NCI-H82 treated with DMSO at 0.1 percent for 48 hours (cell line): ENCODE data around the gene EPHB2.
"Not testable (repeated sequence)": the region's sequence is repeated elsewhere in the genome, so short reads cannot be mapped to it uniquely, and the experiment has no call there.

Experiments used
- DNase-seq: peaks from one replicate; lab custom pipeline; 2025; ENCODE audit not compliant: unreplicated experiment; lab: John Stamatoyannopoulos, UW

Gene EPHB2

DNA sequence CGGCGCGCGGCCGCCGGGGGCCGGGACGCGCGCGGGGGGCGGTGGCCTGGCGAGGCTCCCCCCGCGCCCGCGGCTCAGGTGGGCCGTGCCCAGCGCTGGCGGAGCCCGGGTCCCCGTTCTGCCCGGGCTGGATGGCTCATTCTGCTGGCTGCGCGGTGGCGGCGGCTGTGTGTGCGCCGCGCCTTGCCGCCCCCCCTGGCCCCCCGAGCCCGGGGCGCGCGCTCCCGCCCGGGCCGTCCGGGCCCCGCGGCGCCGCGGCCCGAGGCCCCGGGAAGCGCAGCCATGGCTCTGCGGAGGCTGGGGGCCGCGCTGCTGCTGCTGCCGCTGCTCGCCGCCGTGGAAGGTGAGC lies at the start of gene EPHB2:
TSS of gene EPHB2 (plus strand) at position 139 of the 349 bp plus-strand sequence. CDS start at position 283, 144 bp downstream.
- no peak for DNase-seq

DNA sequence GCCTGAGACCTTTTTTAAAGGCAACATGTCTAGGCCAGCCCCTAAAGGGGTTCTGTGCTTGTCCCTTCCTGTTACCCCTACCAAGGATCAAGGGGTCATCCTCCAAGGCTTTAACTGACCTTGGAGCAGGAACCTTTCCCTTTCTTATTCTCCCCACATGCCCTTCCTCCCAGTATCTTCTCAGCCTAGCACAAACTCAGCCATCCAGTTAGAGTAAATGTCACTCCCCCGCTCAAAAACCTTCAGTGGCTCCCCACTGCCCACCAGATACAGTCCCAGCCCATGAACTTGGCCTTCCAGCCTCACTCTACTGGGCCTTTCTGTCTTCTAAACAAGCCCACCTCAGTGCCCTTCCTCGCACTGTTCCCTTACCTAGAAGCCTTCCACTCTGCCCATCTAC lies 48.8 kb upstream of the EPHB2 start:
- DNase-seq = no peak

DNA sequence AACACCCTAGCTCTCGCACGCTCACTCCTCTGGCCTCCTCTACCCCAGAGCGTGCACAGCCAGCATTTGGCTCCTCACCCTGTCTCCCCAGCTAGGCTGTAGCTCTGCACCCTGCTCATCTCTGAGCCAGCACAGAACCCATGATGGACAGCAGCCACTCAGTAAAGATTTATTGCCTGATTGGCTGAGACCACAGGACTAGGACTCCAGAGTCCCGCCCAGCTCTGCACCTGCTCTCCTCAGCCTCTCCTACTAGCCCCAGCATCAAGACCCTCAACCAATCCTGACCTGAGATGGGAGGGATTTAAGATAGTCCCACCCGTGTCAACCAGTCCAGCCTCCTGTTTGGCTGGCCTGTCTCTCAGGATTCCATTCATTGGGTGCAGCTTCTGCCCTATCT lies 48.3 kb upstream of the EPHB2 start:
- peak; percentile 94 for DNase-seq

DNA sequence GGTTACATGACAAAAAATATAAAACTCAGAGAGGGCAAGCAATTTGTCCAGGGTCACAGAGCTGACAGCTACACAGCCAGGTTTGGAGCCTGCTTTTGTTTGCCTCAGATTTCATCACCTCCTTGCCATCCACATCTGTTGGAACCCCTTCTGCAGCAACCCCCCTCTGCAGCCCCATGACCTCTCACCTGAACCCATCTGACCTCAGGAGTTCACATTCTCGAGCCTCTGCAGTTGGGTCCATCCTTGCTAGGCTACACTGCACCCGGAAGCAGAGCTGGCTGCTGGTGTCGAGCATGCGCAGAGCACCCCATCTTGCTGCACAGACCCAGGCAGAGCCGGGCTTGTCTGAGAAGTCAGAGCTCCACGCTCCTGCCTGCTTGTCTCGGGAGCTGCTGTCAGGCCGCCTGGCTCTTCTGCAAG lies 47.6 kb upstream of the EPHB2 start:
- DNase-seq = no peak

DNA sequence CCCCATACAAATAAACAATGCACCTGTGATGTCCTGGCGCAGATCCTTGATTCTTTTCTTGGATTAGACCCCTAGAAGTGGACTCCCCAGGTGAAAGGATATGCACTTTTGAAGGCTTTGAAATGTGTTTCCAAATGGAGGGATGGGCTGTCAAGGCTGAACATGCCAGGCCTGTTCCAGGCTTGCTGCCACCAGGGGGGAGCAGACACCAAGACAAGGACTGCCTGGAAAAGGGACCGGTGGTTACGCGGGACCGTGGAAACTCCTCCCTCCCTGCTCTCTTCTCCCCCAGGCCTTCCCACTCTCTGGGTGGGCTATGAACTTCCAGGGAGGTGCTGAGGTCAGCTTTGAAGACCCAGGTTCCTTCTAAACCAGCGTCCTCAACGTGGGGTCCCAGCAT lies 44.9 kb upstream of the EPHB2 start:
- no peak for DNase-seq

DNA sequence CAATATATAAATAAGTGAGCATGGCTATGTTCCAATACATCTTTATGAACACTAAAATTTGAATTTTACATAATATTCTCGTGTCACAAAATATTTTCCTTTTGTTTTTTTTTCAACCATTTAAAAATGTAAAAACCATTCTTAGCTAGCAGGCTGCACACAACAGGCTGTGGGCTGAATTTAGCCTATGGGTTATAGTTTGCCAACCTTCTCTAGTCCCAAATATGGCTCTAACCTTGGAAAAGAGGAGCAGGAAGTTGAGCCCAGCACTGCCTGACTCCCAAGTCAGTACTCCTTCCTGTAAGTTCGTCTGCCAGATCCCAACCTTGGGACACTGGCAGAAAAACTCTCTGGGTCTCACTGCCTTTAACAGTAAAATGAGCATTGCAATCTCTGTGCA lies 44.2 kb upstream of the EPHB2 start:
- DNase-seq = no peak

GRCh38 chr1:22668840-22669239 lies 41.8 kb upstream of the EPHB2 start:
- DNase-seq = not testable (repeated sequence)

- no peak for DNase-seq
Observed at GRCh38 chr1:22670352-22670975, 40.2 kb upstream of the EPHB2 start.

- no peak for DNase-seq
Observed at GRCh38 chr1:22671999-22672398, 38.6 kb upstream of the EPHB2 start.

GRCh38 chr1:22673486-22674409 lies 36.9 kb upstream of the EPHB2 start:
- peak; percentile 72 for DNase-seq

- DNase-seq = no peak
Observed at GRCh38 chr1:22674410-22674749, 36.3 kb upstream of the EPHB2 start.

DNA sequence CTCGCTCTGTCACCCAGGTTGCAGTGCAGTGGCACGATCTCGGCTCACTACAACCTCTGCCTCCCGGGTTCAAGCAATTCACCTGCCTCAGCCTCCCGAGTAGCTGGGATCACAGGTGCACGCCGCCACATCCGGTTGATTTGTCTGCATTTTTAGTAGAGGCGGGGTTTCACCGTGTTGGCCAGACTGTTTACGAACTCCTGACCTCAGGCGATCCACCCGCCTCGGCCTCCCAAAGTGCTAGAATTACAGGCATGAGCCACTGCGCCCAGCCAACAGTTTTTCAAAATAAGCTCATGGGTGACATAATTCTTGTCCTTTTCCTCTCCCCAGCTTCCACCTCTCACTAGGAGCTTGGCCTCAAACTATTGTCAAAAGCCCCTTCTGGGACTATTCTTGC lies 34.5 kb upstream of the EPHB2 start:
- not testable (repeated sequence) for DNase-seq

DNA sequence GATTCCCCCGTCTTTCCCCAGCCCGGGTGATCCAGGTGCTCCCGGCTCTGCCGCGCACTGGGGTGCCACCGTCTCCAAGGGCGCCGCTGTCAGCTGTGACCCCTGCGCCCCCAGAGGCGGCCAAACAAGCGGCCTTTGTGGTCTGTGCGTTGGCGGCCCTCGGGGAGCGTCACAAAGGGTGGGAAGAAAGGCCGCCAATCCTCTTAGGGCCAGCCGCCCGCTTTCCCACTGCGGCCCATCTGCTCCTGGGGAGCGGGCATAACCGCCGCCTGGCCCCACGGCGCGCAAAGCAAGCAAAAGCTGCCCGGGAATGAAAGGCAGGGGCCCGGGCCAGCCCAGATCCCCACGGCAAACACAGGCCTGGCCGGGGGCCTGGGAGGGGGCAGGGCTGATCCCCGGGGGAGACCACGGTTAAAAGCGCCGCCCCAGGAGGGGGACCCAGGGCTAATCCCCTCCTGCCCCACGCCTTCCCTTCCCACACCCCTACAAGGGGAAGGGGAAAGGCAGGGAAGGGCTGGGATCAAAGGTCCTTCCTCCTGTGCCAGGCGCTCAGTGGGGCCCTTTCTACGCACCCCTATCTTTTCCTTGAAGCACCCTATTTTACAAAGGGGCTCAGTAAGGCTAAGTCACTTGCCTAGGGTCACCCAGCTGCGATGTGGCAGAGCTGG lies 33.6 kb upstream of the EPHB2 start:
- peak; percentile 54 for DNase-seq

DNA sequence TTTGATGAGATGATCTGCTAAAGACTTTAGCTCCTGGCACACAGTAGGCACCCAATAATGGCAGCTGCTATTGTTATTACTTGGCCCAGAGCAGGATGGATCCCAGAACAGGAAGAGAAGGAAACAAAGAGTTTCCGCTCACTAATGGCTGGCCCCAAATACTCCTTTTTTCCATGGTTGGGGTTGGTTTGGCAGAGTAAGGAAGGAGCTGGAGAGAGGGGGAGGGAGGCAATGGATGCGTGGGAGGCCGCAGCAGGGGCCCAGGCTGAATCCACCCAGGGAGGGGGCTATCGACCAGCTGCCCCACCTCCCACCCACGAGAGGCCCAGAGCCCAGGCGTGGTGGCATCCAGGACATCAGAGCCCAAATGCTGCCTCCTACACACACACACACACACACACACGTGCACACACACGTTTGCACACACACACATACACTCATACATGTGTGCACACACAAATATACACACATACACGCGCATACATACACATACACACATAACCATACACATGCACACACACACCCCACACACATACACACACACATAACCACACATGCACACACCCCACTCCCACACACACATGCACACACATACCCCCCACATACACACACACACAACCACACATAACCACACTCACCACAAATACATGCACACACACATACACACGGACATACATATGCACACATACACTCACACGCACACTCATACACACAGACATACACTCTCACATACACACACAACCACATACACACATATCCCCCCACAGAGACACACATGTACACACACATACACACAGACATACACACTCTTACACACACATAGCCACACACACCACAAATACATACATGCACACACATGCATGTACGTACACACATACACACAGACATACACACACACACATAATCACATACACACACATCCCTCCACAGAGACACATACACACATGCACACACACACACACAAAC lies 32.4 kb upstream of the EPHB2 start:
- DNase-seq = no peak

DNA sequence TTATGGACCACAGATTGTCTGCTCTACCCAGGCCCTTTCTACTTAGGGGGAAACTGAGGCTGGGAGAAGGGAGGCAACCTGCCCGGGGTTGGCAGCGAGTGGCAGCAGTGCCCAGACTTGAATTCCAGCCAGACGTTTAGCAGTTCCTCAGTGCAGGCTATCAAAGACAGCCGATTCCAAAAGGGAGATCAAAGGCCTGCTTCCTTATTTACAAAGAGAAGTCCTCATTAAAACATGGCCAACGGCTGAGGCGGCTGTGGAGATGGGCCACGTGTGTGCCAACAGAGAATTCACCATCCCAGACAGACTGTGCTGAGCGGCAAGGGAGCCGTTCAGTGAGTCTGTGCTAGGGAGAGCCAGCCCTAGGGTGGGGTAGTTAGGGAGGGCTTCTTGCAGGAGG lies 29.9 kb upstream of the EPHB2 start:
- no peak for DNase-seq

DNA sequence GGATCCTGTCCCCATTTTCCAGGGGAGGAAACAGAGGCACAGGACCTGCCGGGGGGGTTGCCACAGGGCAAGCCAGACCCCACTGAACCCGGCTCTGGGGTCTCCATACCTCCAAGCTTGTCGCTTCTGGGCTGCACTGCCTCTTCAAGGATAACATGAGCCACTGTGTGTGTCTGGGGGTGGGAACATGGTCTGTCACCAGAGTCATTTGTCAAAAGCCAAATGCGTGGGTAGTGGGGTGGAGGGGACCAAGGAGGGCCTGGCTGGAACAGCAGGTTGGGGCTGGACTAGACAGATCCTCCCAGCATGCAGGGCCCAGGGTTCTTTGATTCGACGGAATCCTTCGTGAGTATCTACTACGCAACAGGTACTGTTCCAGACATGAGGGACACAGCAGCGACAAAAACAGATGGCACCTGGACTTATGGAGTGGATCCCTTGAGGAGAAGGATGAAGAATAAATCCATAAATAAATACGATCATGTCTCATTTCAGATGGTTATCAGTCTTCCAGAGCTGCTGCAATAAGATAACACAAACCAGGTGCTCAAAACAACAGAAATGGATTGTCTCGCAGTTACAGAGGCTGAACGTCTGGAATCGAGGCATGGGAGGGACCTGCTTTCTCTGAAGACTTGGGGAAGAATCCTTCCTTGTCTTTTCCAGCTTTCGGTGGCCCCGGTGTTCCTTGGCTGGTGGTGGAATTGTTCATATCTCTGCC lies 28.9 kb upstream of the EPHB2 start:
- DNase-seq = no peak

- no peak for DNase-seq
Observed at GRCh38 chr1:22683547-22683946, 27.1 kb upstream of the EPHB2 start.

GRCh38 chr1:22685591-22686059 lies 25.0 kb upstream of the EPHB2 start:
- no peak for DNase-seq

DNA sequence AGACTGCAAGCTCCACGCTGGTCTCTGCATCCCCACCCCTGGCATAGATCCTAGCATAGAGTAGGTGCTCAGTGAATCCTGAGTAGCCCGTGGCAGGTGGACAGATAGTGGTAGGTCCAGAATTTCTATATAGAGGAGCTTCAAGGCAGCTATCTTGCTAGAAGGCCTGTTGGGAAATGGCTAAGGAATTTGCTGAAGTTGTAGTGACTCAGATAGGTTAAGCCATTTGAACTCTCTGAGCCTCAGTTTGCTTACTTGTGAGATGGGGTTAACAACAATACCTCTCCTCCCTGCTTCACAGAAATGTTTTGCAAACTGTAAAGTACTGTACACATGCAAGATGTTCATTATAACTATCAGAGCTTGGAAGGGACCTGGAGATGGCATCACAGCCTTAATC lies 23.4 kb upstream of the EPHB2 start:
- no peak for DNase-seq

DNA sequence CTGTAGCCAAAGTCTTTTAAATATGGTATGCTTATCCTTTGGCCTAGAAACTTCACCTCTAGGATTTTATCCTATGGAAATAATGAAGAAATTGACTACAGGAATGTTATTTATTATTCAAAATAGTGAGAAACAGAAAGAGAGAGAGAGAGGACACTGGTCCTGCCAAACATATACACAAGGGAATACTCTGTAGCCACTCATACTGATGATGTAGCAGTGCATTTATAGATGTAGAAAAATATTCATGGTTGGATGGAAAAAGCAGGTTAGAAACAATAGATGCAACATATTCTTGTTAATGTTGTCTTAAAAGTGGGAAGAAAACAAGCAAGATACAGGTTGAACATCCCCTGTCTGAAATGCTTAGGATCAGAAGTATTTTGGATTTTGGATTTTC lies 22.2 kb upstream of the EPHB2 start:
- DNase-seq = no peak
